ENCODE measurements around the gene CCP110. TPM values are rescaled to one million over a fixed set of nuclear protein-coding genes. Genes with fewer than 3 reads are reported as not detected.
A peak's percentile ranks its signal among the peaks of the same experiment; 100 is the strongest.

The CCP110 gene
- total and polyA plus RNA-seq, 8 donors: 22.3 to 60.7 (median 49.6) TPM

DNA sequence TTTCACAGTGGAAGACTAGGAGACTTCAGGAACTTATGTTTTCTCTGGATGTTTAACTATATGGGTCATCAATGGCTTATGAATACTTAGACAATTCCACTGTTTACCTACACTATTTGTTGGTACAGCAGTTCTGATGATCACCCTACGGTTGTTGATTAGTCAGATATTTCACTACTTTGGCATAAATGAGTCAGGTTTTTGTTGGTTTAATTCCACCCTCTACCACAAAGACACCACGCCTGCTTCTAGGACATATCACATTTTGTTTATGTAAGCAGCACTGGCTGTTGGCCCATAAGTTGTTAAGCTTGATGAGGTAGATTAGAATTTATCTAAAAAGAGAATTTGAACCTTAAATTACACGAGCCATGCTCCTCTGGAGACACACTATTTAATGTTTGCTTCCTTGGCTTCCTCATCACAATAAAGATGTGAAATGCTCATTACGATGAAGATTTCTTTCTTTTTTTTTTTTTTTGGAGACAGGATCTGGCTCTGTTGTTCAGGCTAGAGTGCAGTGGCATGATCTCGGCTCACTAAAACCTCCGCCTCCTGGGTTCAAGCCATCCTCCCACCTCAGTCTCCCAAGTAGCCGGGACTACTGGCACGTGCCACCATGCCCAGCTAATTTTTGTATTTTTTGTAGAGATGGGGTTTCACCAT is 6.2 kb upstream of the CCP110 start:
- ATAC-seq (no peak), DNase-seq (no peak)
- intact Hi-C loops (cut with DNase I): no loop called here
- no peaks in the 10 kb centered on the region for H3K27me3 ChIP-seq
- H3K9me3 ChIP-seq: no peaks in the 10 kb centered on the region
- H3K27ac ChIP-seq: no peak overlapping the region
- TF ChIP-seq, protein P1, sequence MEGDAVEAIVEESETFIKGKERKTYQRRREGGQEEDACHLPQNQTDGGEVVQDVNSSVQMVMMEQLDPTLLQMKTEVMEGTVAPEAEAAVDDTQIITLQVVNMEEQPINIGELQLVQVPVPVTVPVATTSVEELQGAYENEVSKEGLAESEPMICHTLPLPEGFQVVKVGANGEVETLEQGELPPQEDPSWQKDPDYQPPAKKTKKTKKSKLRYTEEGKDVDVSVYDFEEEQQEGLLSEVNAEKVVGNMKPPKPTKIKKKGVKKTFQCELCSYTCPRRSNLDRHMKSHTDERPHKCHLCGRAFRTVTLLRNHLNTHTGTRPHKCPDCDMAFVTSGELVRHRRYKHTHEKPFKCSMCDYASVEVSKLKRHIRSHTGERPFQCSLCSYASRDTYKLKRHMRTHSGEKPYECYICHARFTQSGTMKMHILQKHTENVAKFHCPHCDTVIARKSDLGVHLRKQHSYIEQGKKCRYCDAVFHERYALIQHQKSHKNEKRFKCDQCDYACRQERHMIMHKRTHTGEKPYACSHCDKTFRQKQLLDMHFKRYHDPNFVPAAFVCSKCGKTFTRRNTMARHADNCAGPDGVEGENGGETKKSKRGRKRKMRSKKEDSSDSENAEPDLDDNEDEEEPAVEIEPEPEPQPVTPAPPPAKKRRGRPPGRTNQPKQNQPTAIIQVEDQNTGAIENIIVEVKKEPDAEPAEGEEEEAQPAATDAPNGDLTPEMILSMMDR (IDR thresholded peaks at IDR 0.05): no peak
- H3K4me1 ChIP-seq: peaks cover 17 to 75% of the 10 kb centered on the region in 2 donors
- H3K36me3 ChIP-seq: peaks cover 0 to 19% of the 10 kb centered on the region in 2 donors
- H3K4me3 ChIP-seq: no peak overlapping the region

GRCh38 chr16:19518388-19518787 is 5.4 kb upstream of the CCP110 start:
- no peak for DNase-seq
- Histone ChIP-seq H3K36me3 (peaks cover 0 to 19% of the 10 kb centered on the region in 2 donors), H3K4me3 (no peak overlapping the region), H3K27me3 (no peaks in the 10 kb centered on the region), H3K4me1 (peaks cover 20 to 78% of the 10 kb centered on the region in 2 donors), H3K9me3 (no peaks in the 10 kb centered on the region), H3K27ac (no peak overlapping the region)
- TF ChIP-seq, protein P1 (IDR thresholded peaks at IDR 0.05): no peak
- intact Hi-C loops (cut with DNase I): no loop called here
- no peak for ATAC-seq

DNA sequence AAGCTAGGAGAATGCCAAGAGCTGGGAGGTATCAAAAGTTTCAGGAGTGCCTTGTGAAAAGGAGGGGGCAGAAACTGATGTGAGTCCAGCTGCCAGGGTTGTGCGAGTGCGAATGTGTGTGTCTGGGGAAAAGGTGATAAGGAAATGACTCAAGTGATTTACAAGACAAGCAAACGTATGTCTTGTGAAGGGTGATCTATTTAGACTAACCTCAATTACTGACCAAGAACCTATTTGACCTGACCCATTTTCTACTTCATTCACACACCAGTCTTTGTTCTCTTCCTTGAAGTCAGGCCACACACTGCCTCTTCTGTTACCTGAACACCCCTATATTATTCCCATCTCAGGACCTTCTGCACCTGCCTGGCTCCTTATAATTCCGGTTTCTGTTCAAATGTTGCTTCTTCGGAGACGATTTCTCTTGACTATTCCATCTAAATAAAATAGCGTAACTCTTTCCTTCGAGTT is 2.8 kb upstream of the CCP110 start:
- intact Hi-C loops (cut with DNase I): no loop called here
- Histone ChIP-seq H3K27me3 (no peaks in the 10 kb centered on the region), H3K9me3 (no peaks in the 10 kb centered on the region), H3K27ac (peak overlapping the region; percentile 93 to 97), H3K4me1 (peaks cover 30 to 72% of the 10 kb centered on the region in 2 donors), H3K36me3 (peaks cover 0 to 9% of the 10 kb centered on the region in 2 donors), H3K4me3 (peak overlapping the region; percentile 93 to 98)
- peak in 1 of 4 donors; percentile 11 for DNase-seq
- ATAC-seq: peak; percentile 0
- TF ChIP-seq, protein P1 (IDR thresholded peaks at IDR 0.05): no peak

DNA sequence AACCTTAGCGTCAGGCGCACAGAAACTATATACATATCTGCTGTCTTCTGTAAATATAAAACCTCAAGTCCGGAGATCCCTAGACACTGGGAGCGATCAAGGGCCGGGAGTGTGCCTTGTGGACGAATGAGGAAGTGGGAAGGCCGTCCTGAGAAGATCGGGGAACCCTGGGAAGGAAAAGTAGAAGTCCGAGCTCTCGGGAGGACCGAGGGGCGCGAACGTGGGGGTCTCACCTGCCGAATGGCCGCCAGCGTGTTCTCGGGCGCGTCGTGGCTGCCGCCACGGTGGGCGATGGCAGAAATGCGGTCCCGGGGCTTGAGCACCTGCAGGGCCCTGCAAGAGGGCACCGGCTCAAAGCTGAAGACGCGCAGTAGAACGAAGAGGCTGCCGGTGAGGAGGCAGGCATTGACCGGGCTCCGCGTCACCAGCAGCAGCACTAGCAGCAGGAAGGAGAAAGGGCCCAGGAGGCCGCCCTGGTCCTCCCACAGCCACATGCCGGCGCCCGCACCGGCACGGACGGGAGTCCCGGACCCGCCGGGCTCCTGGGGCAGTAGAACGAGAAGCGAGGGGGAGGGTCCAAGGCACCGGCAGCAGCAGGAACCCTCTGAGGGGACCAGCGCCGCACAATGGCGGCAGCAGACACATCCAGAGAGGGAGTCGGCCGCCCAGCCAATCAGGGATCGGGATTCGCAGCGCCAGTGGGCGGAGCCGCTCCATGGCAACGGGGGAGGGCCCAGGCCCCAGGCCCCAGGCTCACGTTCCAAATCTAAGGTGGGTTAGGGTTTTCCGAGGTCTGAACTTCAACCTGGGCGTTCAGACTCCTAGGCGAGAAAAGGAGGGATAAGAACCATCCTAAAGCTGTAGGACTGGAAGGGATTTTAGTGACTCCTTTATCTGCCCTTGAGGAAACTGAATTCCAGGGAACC is 2.0 kb upstream of the CCP110 start, which contains the start of gene GDE1:
TSS of gene GDE1 (minus strand) at position 628 of the 926 bp plus-strand sequence. CDS start at position 494, 134 bp downstream.
- intact Hi-C loops (cut with DNase I): no loop called here
- H3K27ac ChIP-seq: peak within 1 kb of the TSS; percentile 93 to 97
- peaks cover 30 to 67% of the 10 kb centered on the region in 2 donors for H3K4me1 ChIP-seq
- TF ChIP-seq, protein P1 (IDR thresholded peaks at IDR 0.05): peak in 1 of 2 donors; percentile 6
- H3K4me3 ChIP-seq: peak within 1 kb of the TSS; percentile 93 to 98
- peaks cover 0 to under 1% of the 10 kb centered on the region in 2 donors for H3K36me3 ChIP-seq
- no peaks in the 10 kb centered on the region for H3K9me3 ChIP-seq
- peak; percentile 84 for ATAC-seq
- H3K27me3 ChIP-seq: no peaks in the 10 kb centered on the region
- peak; percentile 88 to 99 (median 96) for DNase-seq

- intact Hi-C loops (cut with DNase I): no loop called here
- H3K27ac ChIP-seq: peak overlapping the region; percentile 93 to 97
- no peaks in the 10 kb centered on the region for H3K36me3 ChIP-seq
- H3K27me3 ChIP-seq: no peaks in the 10 kb centered on the region
- H3K4me3 ChIP-seq: peak overlapping the region in 1 of 2 donors; percentile 98
- peaks cover 30 to 61% of the 10 kb centered on the region in 2 donors for H3K4me1 ChIP-seq
- peak in 1 of 4 donors; percentile 42 for DNase-seq
- no peaks in the 10 kb centered on the region for H3K9me3 ChIP-seq
- peak; percentile 48 for ATAC-seq
- TF ChIP-seq, protein P1 (IDR thresholded peaks at IDR 0.05): no peak
These were observed 1.4 kb upstream of the CCP110 start for GRCh38 chr16:19522397-19522732.
